IPS-18a (cell line): ENCODE measurements around the gene STAG1.

ENCODE experiments used
- H3K27ac ChIP-seq: one replicate; pipeline ENCODE4 v1.5.1; 2013; ENCODE audit warnings: low read length
- H3K27me3 ChIP-seq: one replicate; pipeline ENCODE4 v1.6.1; 2013; ENCODE audit warnings: mild to moderate bottlenecking, low read length; ENCODE audit not compliant: control insufficient read depth, insufficient read depth
- H3K36me3 ChIP-seq: one replicate; pipeline ENCODE4 v1.6.1; 2013; ENCODE audit warnings: low read depth, low read length; ENCODE audit not compliant: control insufficient read depth
- H3K4me1 ChIP-seq: one replicate; pipeline ENCODE4 v1.6.1; 2013; ENCODE audit warnings: low read depth, low read length; ENCODE audit not compliant: control insufficient read depth
- H3K4me3 ChIP-seq: one replicate; pipeline ENCODE4 v1.5.1; 2013; ENCODE audit warnings: low read length
- H3K9ac ChIP-seq: one replicate; pipeline ENCODE4 v1.6.1; 2013; ENCODE audit warnings: mild to moderate bottlenecking, low read length, moderate library complexity
- H3K9me3 ChIP-seq: one replicate; pipeline ENCODE4 v1.6.1; 2013; ENCODE audit warnings: low read depth, low read length; ENCODE audit not compliant: control insufficient read depth

Gene STAG1

GRCh38 chr3:136642711-136643110 lies 109.5 kb downstream of the STAG1 start:
- H3K36me3 ChIP-seq, result no peaks in the 10 kb centered on the region
- H3K9me3 ChIP-seq, result no peaks in the 10 kb centered on the region
- H3K27me3 ChIP-seq, result no peaks in the 10 kb centered on the region
- no peak overlapping the region for H3K9ac ChIP-seq
- H3K4me3 ChIP-seq, result no peak overlapping the region
- no peak overlapping the region for H3K27ac ChIP-seq
- no peaks in the 10 kb centered on the region for H3K4me1 ChIP-seq

- H3K27ac ChIP-seq, result no peak overlapping the region
- no peaks in the 10 kb centered on the region for H3K36me3 ChIP-seq
- no peaks in the 10 kb centered on the region for H3K27me3 ChIP-seq
- no peak overlapping the region for H3K9ac ChIP-seq
- no peaks in the 10 kb centered on the region for H3K9me3 ChIP-seq
- no peaks in the 10 kb centered on the region for H3K4me1 ChIP-seq
- no peak overlapping the region for H3K4me3 ChIP-seq
Measured at GRCh38 chr3:136639069-136639468, 113.1 kb downstream of the STAG1 start.

GRCh38 chr3:136637176-136637575 lies 115.0 kb downstream of the STAG1 start:
- no peak overlapping the region for H3K4me3 ChIP-seq

GRCh38 chr3:136634821-136635220 lies 117.4 kb downstream of the STAG1 start:
- peaks cover 12% of the 10 kb centered on the region for H3K4me1 ChIP-seq
- H3K27ac ChIP-seq, result no peak overlapping the region
- no peaks in the 10 kb centered on the region for H3K36me3 ChIP-seq
- no peaks in the 10 kb centered on the region for H3K27me3 ChIP-seq
- H3K4me3 ChIP-seq, result no peak overlapping the region
- no peaks in the 10 kb centered on the region for H3K9me3 ChIP-seq
- H3K9ac ChIP-seq, result no peak overlapping the region

More at GRCh38 chr3:136637176-136637575, 115.0 kb downstream of the STAG1 start:
- H3K4me1 ChIP-seq, result peaks cover 5% of the 10 kb centered on the region
- no peaks in the 10 kb centered on the region for H3K9me3 ChIP-seq
- no peaks in the 10 kb centered on the region for H3K27me3 ChIP-seq
- H3K27ac ChIP-seq, result no peak overlapping the region
- H3K9ac ChIP-seq, result no peak overlapping the region
- H3K36me3 ChIP-seq, result no peaks in the 10 kb centered on the region

- peaks cover 12% of the 10 kb centered on the region for H3K4me1 ChIP-seq
- no peak overlapping the region for H3K4me3 ChIP-seq
- H3K27ac ChIP-seq, result no peak overlapping the region
- no peaks in the 10 kb centered on the region for H3K9me3 ChIP-seq
- H3K9ac ChIP-seq, result no peak overlapping the region
- H3K36me3 ChIP-seq, result no peaks in the 10 kb centered on the region
- no peaks in the 10 kb centered on the region for H3K27me3 ChIP-seq
Measured at GRCh38 chr3:136632625-136633081, 119.5 kb downstream of the STAG1 start.

GRCh38 chr3:136631424-136631823 lies 120.8 kb downstream of the STAG1 start:
- no peak overlapping the region for H3K27ac ChIP-seq
- H3K4me3 ChIP-seq, result no peak overlapping the region
- peaks cover 12% of the 10 kb centered on the region for H3K4me1 ChIP-seq

GRCh38 chr3:136630915-136631314 lies 121.3 kb downstream of the STAG1 start:
- Histone ChIP-seq H3K9me3 (no peaks in the 10 kb centered on the region), H3K4me3 (no peak overlapping the region), H3K27ac (no peak overlapping the region), H3K9ac (no peak overlapping the region), H3K36me3 (no peaks in the 10 kb centered on the region), H3K4me1 (peaks cover 12% of the 10 kb centered on the region), H3K27me3 (no peaks in the 10 kb centered on the region)

More at GRCh38 chr3:136631424-136631823, 120.8 kb downstream of the STAG1 start:
- H3K9me3 ChIP-seq, result no peaks in the 10 kb centered on the region
- no peak overlapping the region for H3K9ac ChIP-seq
- no peaks in the 10 kb centered on the region for H3K36me3 ChIP-seq
- no peaks in the 10 kb centered on the region for H3K27me3 ChIP-seq

- Histone ChIP-seq H3K27ac (no peak overlapping the region), H3K4me1 (peaks cover 5% of the 10 kb centered on the region), H3K27me3 (no peaks in the 10 kb centered on the region), H3K9ac (no peak overlapping the region), H3K36me3 (no peaks in the 10 kb centered on the region), H3K4me3 (no peak overlapping the region), H3K9me3 (no peaks in the 10 kb centered on the region)
Measured at GRCh38 chr3:136626493-136626892, 125.7 kb downstream of the STAG1 start.

- H3K9ac ChIP-seq, result no peak overlapping the region
- H3K27ac ChIP-seq, result no peak overlapping the region
- H3K9me3 ChIP-seq, result no peaks in the 10 kb centered on the region
- peaks cover 5% of the 10 kb centered on the region for H3K4me1 ChIP-seq
- H3K4me3 ChIP-seq, result no peak overlapping the region
- H3K36me3 ChIP-seq, result no peaks in the 10 kb centered on the region
- H3K27me3 ChIP-seq, result no peaks in the 10 kb centered on the region
Measured at GRCh38 chr3:136624894-136625815, 127.0 kb downstream of the STAG1 start.

- Histone ChIP-seq H3K27me3 (no peaks in the 10 kb centered on the region), H3K9me3 (no peaks in the 10 kb centered on the region), H3K4me1 (peaks cover 5% of the 10 kb centered on the region), H3K4me3 (no peak overlapping the region), H3K27ac (no peak overlapping the region), H3K9ac (no peak overlapping the region), H3K36me3 (no peaks in the 10 kb centered on the region)
Measured at GRCh38 chr3:136624371-136624770, 127.8 kb downstream of the STAG1 start.

GRCh38 chr3:136621628-136622027 lies 130.6 kb downstream of the STAG1 start:
- no peak overlapping the region for H3K27ac ChIP-seq
- no peak overlapping the region for H3K9ac ChIP-seq
- H3K4me1 ChIP-seq, result peaks cover 5% of the 10 kb centered on the region
- no peaks in the 10 kb centered on the region for H3K36me3 ChIP-seq
- no peaks in the 10 kb centered on the region for H3K9me3 ChIP-seq
- no peaks in the 10 kb centered on the region for H3K27me3 ChIP-seq
- H3K4me3 ChIP-seq, result no peak overlapping the region

GRCh38 chr3:136620436-136620835 lies 131.7 kb downstream of the STAG1 start:
- Histone ChIP-seq H3K4me3 (no peak overlapping the region), H3K36me3 (no peaks in the 10 kb centered on the region), H3K27me3 (no peaks in the 10 kb centered on the region), H3K27ac (no peak overlapping the region), H3K9ac (no peak overlapping the region), H3K4me1 (peaks cover 4% of the 10 kb centered on the region), H3K9me3 (no peaks in the 10 kb centered on the region)
